ENCODE measurements around the gene CFAP61.

DNA sequence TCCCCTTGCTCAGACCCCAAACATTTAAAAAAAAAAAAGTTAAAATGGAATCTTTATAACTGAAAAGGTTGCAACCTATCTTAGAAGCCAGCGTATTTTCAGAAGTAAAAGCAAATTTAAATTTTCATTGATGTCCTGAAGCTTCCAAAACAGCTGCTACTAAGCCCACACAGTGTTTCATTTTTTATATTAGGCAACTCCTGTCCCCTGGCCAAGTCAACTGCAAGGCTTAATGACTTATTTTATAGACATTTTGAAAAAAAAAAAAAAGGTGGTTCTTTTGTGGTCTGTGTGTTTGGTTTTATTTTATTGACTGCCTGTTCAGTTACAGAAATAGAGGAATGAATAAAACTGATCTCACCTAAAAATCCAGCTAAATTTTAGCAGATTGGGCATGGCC is 13.0 kb downstream of the CFAP61 start:
- TF ChIP-seq CTCF (IDR thresholded peaks at IDR 0.05) (no peak), POLR2A (IDR thresholded peaks at IDR 0.05) (no peak)
